ENCODE data around the gene CASP7.

DNA sequence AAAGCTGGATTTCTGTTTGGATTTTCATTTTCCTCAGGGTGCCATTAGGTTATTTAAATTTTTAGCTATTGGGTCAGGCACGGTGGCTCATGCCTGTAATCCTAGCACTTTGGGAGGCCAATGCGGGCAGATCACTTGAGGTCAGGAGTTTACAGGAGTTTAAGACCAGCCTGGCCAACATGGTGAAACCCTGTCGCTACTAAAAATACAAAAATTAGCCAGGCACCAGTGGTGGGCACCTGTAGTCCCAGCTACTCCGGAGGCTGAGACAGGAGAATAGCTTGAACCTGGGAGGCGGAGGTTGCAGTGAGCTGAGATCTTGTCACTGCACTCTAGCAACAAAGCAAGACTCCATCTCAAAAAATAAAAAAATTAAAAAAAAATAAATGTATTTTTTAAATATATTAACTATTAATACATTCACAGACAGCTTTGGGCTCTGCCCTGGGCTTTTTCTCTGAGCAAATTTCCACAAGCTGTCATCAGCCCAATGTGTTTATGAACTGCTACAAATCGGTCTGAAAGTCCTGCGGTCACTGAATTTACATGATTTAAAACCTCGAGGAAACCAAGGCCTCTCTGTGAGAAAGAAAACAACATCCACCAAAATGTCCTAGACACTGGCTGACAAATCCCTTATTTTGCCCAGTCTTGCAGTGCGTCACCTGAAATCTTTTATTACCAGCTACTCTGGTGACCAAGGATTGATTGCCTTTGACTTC is 52.6 kb downstream of the CASP7 start:
- TF ChIP-seq, protein P1, sequence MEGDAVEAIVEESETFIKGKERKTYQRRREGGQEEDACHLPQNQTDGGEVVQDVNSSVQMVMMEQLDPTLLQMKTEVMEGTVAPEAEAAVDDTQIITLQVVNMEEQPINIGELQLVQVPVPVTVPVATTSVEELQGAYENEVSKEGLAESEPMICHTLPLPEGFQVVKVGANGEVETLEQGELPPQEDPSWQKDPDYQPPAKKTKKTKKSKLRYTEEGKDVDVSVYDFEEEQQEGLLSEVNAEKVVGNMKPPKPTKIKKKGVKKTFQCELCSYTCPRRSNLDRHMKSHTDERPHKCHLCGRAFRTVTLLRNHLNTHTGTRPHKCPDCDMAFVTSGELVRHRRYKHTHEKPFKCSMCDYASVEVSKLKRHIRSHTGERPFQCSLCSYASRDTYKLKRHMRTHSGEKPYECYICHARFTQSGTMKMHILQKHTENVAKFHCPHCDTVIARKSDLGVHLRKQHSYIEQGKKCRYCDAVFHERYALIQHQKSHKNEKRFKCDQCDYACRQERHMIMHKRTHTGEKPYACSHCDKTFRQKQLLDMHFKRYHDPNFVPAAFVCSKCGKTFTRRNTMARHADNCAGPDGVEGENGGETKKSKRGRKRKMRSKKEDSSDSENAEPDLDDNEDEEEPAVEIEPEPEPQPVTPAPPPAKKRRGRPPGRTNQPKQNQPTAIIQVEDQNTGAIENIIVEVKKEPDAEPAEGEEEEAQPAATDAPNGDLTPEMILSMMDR (IDR thresholded peaks at IDR 0.05) = no peak
- TF ChIP-seq POLR2A (IDR thresholded peaks at IDR 0.05) = no peak

Data from Peyer's patch (tissue), 4 donors.